ENCODE results near the gene ARHGEF26. TPM values are rescaled to one million over a fixed set of nuclear protein-coding genes. Genes with fewer than 3 reads are reported as not detected.

The ARHGEF26 gene
- total RNA-seq, 4 donors from 2014 or later = 124 to 158 (median 132) TPM

DNA sequence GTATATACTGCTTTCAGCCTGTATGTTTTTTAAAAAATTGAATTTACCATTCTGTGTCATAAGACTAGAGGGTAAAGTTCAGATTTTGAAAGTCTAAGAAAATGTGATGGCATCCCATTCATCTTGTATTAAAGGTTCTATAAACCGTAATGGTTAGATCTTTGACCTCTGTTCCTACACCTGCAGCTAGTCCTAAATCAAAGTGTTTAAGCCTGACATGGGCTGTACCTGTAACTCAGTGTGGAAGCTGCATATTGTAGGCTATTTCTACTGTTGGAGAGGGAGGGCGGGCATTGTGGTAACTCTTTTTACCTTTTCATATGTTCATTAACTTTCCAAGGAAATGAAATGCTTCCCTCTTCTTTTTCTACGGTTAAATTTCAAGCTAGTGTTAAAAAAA, 53.9 kb downstream of the ARHGEF26 start:
- peak overlapping the region in 1 of 4 donors; percentile 54 for H3K27ac ChIP-seq (replicated peaks in 1 of 4)
- WGBS = 81% methylated on average over 3 of the region's 3 CpGs
- H3K27me3 ChIP-seq = no peaks in the 10 kb centered on the region

DNA sequence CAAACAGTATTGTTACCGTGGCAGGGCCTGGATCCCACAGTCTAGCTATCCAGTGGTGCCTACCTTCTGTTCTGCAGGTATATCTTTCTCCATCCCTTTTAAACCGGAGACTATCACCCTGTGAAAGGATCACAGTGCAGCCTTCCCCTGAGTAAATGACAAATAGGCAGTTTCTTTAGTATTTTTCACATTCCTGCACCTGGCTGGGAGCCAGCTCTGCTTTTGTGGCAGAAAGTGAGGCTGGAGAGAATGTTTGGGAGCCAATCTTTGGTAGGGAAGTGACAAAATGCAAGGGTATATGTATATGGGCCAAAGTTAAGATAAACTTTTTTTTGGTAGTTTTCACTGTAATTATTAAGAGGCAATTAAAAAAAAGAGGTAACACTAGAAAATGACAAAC, 54.8 kb downstream of the ARHGEF26 start:
- H3K4me1 ChIP-seq = peaks cover 4 to 72% (median 62%) of the 10 kb centered on the region in 4 donors
- WGBS = 56% methylated on average over 2 of the region's 2 CpGs
- H3K27ac ChIP-seq (replicated peaks in 1 of 4) = peak overlapping the region; percentile 29 to 87 (median 44)
- no peaks in the 10 kb centered on the region for H3K9me3 ChIP-seq
- H3K27me3 ChIP-seq = no peaks in the 10 kb centered on the region
- intact Hi-C loops (cut with DNase I) = no loop called here
- H3K4me3 ChIP-seq = no peak overlapping the region
- no peaks in the 10 kb centered on the region for H3K36me3 ChIP-seq
- DNase-seq (ENCODE audit: extremely low spot score) = no peak
- TF ChIP-seq, protein P1, sequence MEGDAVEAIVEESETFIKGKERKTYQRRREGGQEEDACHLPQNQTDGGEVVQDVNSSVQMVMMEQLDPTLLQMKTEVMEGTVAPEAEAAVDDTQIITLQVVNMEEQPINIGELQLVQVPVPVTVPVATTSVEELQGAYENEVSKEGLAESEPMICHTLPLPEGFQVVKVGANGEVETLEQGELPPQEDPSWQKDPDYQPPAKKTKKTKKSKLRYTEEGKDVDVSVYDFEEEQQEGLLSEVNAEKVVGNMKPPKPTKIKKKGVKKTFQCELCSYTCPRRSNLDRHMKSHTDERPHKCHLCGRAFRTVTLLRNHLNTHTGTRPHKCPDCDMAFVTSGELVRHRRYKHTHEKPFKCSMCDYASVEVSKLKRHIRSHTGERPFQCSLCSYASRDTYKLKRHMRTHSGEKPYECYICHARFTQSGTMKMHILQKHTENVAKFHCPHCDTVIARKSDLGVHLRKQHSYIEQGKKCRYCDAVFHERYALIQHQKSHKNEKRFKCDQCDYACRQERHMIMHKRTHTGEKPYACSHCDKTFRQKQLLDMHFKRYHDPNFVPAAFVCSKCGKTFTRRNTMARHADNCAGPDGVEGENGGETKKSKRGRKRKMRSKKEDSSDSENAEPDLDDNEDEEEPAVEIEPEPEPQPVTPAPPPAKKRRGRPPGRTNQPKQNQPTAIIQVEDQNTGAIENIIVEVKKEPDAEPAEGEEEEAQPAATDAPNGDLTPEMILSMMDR (IDR thresholded peaks at IDR 0.05) = no peak
- TF ChIP-seq POLR2A (IDR thresholded peaks at IDR 0.05; ENCODE audit: low read depth) (no peak), EP300 (IDR thresholded peaks at IDR 0.05) (no peak), POLR2AphosphoS5 (IDR thresholded peaks at IDR 0.05) (peak in 1 of 2 donors; percentile 17)

More for the DNA sequence above, 53.9 kb downstream of the ARHGEF26 start:
- TF ChIP-seq POLR2AphosphoS5 (IDR thresholded peaks at IDR 0.05) (no peak), POLR2A (IDR thresholded peaks at IDR 0.05; ENCODE audit: low read depth) (no peak), EP300 (IDR thresholded peaks at IDR 0.05) (no peak)
- TF ChIP-seq, protein P1 (IDR thresholded peaks at IDR 0.05) = no peak
- Histone ChIP-seq H3K4me3 (no peak overlapping the region), H3K4me1 (peaks cover 0 to 70% (median 63%) of the 10 kb centered on the region in 4 donors), H3K9me3 (no peaks in the 10 kb centered on the region), H3K36me3 (no peaks in the 10 kb centered on the region)
- DNase-seq (ENCODE audit: extremely low spot score) = no peak
- intact Hi-C loops (cut with DNase I) = no loop called here

DNA sequence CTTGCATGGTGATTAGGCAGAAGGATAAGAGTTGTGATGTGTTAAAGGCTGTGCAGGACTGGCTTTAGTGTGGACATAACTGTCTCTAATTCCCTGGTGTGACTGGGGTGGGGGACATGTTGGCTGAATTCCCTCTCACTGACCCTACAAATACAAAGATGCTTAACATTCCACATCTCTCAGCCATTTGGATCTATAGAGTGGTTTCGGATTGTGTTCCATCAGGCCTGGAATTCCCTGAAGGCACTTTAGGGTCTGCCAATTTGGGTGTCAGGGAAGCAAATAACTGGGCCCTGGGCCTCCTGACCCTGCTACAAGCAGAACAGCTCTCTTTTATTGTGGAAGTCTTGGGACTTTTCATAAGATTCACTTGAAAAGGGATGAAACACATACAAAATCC, 56.2 kb downstream of the ARHGEF26 start:
- Histone ChIP-seq H3K4me3 (no peak overlapping the region), H3K27me3 (no peaks in the 10 kb centered on the region), H3K9me3 (no peaks in the 10 kb centered on the region), H3K36me3 (no peaks in the 10 kb centered on the region), H3K4me1 (peaks cover 4 to 73% (median 63%) of the 10 kb centered on the region in 4 donors), H3K27ac (replicated peaks in 1 of 4) (peak overlapping the region; percentile 41 to 87 (median 45))
- WGBS = 100% methylated on average over 1 of the region's 1 CpG
- TF ChIP-seq, protein P1 (IDR thresholded peaks at IDR 0.05) = no peak
- intact Hi-C loops (cut with DNase I) = no loop called here
- DNase-seq (ENCODE audit: extremely low spot score) = no peak

DNA sequence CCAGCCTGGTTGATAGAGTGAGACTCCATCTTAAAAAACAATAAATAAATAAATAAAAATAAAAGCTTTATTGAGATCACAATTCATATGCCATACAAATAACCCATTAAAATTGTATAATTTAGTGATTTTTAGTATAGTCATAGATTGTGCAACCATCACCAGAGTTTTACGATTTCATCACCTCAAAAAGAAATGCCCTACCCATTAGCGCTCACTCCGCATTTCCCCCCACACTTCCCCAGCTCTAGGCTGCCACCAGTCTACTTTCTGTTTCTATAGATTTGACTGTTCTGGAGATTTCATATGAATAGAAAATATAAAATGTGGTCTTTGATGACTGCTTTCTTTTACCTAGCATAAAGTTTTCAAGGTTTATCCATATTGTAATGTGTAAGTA, 57.0 kb downstream of the ARHGEF26 start:
- Histone ChIP-seq H3K27ac (replicated peaks in 1 of 4) (peak overlapping the region; percentile 15 to 87 (median 64)), H3K27me3 (no peaks in the 10 kb centered on the region), H3K4me1 (peaks cover 4 to 75% (median 70%) of the 10 kb centered on the region in 4 donors), H3K9me3 (no peaks in the 10 kb centered on the region), H3K36me3 (no peaks in the 10 kb centered on the region), H3K4me3 (no peak overlapping the region)
- 72% methylated on average over 3 of the region's 3 CpGs for WGBS
- TF ChIP-seq, protein P1 (IDR thresholded peaks at IDR 0.05) = no peak
- TF ChIP-seq EP300 (IDR thresholded peaks at IDR 0.05) (no peak), POLR2A (IDR thresholded peaks at IDR 0.05; ENCODE audit: low read depth) (no peak), POLR2AphosphoS5 (IDR thresholded peaks at IDR 0.05) (no peak)
- intact Hi-C loops (cut with DNase I) = no loop called here
- no peak for DNase-seq (ENCODE audit: extremely low spot score)
